T-helper 17 cell (primary cell): Measurements from ENCODE around the gene USP48. TPM values are rescaled to one million over a fixed set of nuclear protein-coding genes. Genes with fewer than 3 reads are reported as not detected.

ENCODE experiments used
- ATAC-seq: fragments of 150-1000 bp; cut with Tn5 transposase; 2 replicates; pipeline ENCODE4 v1.10.0; 2021; ENCODE audit warnings: mild to moderate bottlenecking, moderate library complexity
- DNase-seq, 3 donors: peaks; one replicate each; pipeline versions ENCODE4 v3.0.0 to v3.0.0-alpha.2; 2020 to 2021
- H3K9me3 ChIP-seq: one replicate; pipeline ENCODE4 v1.7.0; 2013; ENCODE audit warnings: low read length, mild to moderate bottlenecking; ENCODE audit not compliant: control insufficient read depth, poor library complexity, severe bottlenecking
- H3K27ac Mint-ChIP-seq: one replicate; pipeline ENCODE4 v1.8.0; 2022; ENCODE audit warnings: mild to moderate bottlenecking, moderate library complexity, mixed read lengths
- H3K27me3 Mint-ChIP-seq: one replicate; pipeline ENCODE4 v1.8.0; 2022; ENCODE audit warnings: mixed read lengths
- H3K36me3 Mint-ChIP-seq: one replicate; pipeline ENCODE4 v1.8.0; 2022; ENCODE audit warnings: low read depth, mixed read lengths
- H3K4me1 Mint-ChIP-seq: one replicate; pipeline ENCODE4 v1.8.0; 2022; ENCODE audit warnings: mild to moderate bottlenecking, mixed read lengths
- H3K4me3 Mint-ChIP-seq: one replicate; pipeline ENCODE4 v1.8.0; 2022; ENCODE audit warnings: mild to moderate bottlenecking, moderate library complexity, mixed read lengths
- total RNA-seq, 4 donors: library from RNA in 2 of 4; stranded (reverse) in 2 of 4; gene quantifications; one replicate each; pipeline ENCODE4 v1.2.3 and lab custom pipeline; 2022 to 2026

The USP48 gene
- total RNA-seq, 2 donors from 2014 or later, result 84.3 to 93.3 TPM

- peaks cover 3% of the 10 kb centered on the region for H3K4me1 Mint-ChIP-seq
- ATAC-seq (peak; percentile 98), DNase-seq (peak; percentile 75 to 87 (median 79))
- peaks cover 26% of the 10 kb centered on the region for H3K27me3 Mint-ChIP-seq
- peak overlapping the region; percentile 53 for H3K4me3 Mint-ChIP-seq
- no peaks in the 10 kb centered on the region for H3K36me3 Mint-ChIP-seq
- peak overlapping the region; percentile 67 for H3K27ac Mint-ChIP-seq
- H3K9me3 ChIP-seq, result no peaks in the 10 kb centered on the region
Measured at GRCh38 chr1:21659099-21659923, 123.6 kb downstream of the USP48 start.

GRCh38 chr1:21657456-21658190 lies 125.3 kb downstream of the USP48 start:
- no peak for DNase-seq
- no peak for ATAC-seq
- no peak overlapping the region for H3K27ac Mint-ChIP-seq

GRCh38 chr1:21655748-21656147 lies 127.2 kb downstream of the USP48 start:
- H3K36me3 Mint-ChIP-seq, result no peaks in the 10 kb centered on the region
- DNase-seq (no peak), ATAC-seq (no peak)
- H3K9me3 ChIP-seq, result no peaks in the 10 kb centered on the region
- H3K4me3 Mint-ChIP-seq, result no peak overlapping the region
- H3K27ac Mint-ChIP-seq, result no peak overlapping the region
- peaks cover 21% of the 10 kb centered on the region for H3K4me1 Mint-ChIP-seq
- no peaks in the 10 kb centered on the region for H3K27me3 Mint-ChIP-seq

More at GRCh38 chr1:21657456-21658190, 125.3 kb downstream of the USP48 start:
- no peaks in the 10 kb centered on the region for H3K9me3 ChIP-seq
- Mint-ChIP-seq H3K36me3 (no peaks in the 10 kb centered on the region), H3K4me1 (peaks cover 7% of the 10 kb centered on the region), H3K4me3 (peak overlapping the region; percentile 19), H3K27me3 (peaks cover 10% of the 10 kb centered on the region)

GRCh38 chr1:21655259-21655658 lies 127.7 kb downstream of the USP48 start:
- H3K27me3 Mint-ChIP-seq, result no peaks in the 10 kb centered on the region
- peaks cover 21% of the 10 kb centered on the region for H3K4me1 Mint-ChIP-seq
- H3K36me3 Mint-ChIP-seq, result no peaks in the 10 kb centered on the region
- ATAC-seq, result no peak
- H3K9me3 ChIP-seq, result no peaks in the 10 kb centered on the region
- no peak for DNase-seq
- H3K4me3 Mint-ChIP-seq, result no peak overlapping the region
- no peak overlapping the region for H3K27ac Mint-ChIP-seq

- peaks cover 18% of the 10 kb centered on the region for H3K4me1 Mint-ChIP-seq
- no peak overlapping the region for H3K27ac Mint-ChIP-seq
- no peaks in the 10 kb centered on the region for H3K36me3 Mint-ChIP-seq
- no peaks in the 10 kb centered on the region for H3K9me3 ChIP-seq
- no peaks in the 10 kb centered on the region for H3K27me3 Mint-ChIP-seq
- ATAC-seq, result no peak
- H3K4me3 Mint-ChIP-seq, result no peak overlapping the region
- DNase-seq, result no peak
Measured at GRCh38 chr1:21654209-21654608, 128.7 kb downstream of the USP48 start.

GRCh38 chr1:21653744-21654100 lies 129.2 kb downstream of the USP48 start:
- Mint-ChIP-seq H3K4me1 (peaks cover 18% of the 10 kb centered on the region), H3K27me3 (no peaks in the 10 kb centered on the region), H3K36me3 (no peaks in the 10 kb centered on the region), H3K27ac (no peak overlapping the region), H3K4me3 (no peak overlapping the region)
- no peak for DNase-seq
- ATAC-seq, result no peak
- no peaks in the 10 kb centered on the region for H3K9me3 ChIP-seq

GRCh38 chr1:21652937-21653743 lies 129.8 kb downstream of the USP48 start:
- DNase-seq (no peak), ATAC-seq (no peak)
- no peaks in the 10 kb centered on the region for H3K9me3 ChIP-seq
- H3K27ac Mint-ChIP-seq, result peak overlapping the region; percentile 47
- no peaks in the 10 kb centered on the region for H3K27me3 Mint-ChIP-seq
- peaks cover 21% of the 10 kb centered on the region for H3K4me1 Mint-ChIP-seq
- no peaks in the 10 kb centered on the region for H3K36me3 Mint-ChIP-seq
- H3K4me3 Mint-ChIP-seq, result no peak overlapping the region

- ATAC-seq (peak; percentile 24), DNase-seq (no peak)
- no peaks in the 10 kb centered on the region for H3K9me3 ChIP-seq
- Mint-ChIP-seq H3K4me3 (peak overlapping the region; percentile 91), H3K4me1 (peaks cover 25% of the 10 kb centered on the region), H3K27me3 (no peaks in the 10 kb centered on the region), H3K27ac (peak overlapping the region; percentile 47), H3K36me3 (no peaks in the 10 kb centered on the region)
Measured at GRCh38 chr1:21652101-21652936, 130.6 kb downstream of the USP48 start.

GRCh38 chr1:21651214-21652042 lies 131.5 kb downstream of the USP48 start:
- DNase-seq (peak; percentile 19 to 31 (median 28)), ATAC-seq (peak; percentile 76)
- Mint-ChIP-seq H3K27ac (no peak overlapping the region), H3K4me1 (peaks cover 28% of the 10 kb centered on the region), H3K36me3 (no peaks in the 10 kb centered on the region), H3K4me3 (peak overlapping the region; percentile 91), H3K27me3 (peaks cover 5% of the 10 kb centered on the region)
- no peaks in the 10 kb centered on the region for H3K9me3 ChIP-seq

- H3K36me3 Mint-ChIP-seq, result no peaks in the 10 kb centered on the region
- peak overlapping the region; percentile 52 for H3K4me3 Mint-ChIP-seq
- H3K4me1 Mint-ChIP-seq, result peaks cover 28% of the 10 kb centered on the region
- no peak overlapping the region for H3K27ac Mint-ChIP-seq
- DNase-seq (no peak), ATAC-seq (no peak)
- H3K9me3 ChIP-seq, result no peaks in the 10 kb centered on the region
- H3K27me3 Mint-ChIP-seq, result peaks cover 13% of the 10 kb centered on the region
Measured at GRCh38 chr1:21650400-21650799, 132.5 kb downstream of the USP48 start.

- Mint-ChIP-seq H3K4me1 (peaks cover 28% of the 10 kb centered on the region), H3K36me3 (no peaks in the 10 kb centered on the region), H3K4me3 (no peak overlapping the region), H3K27ac (no peak overlapping the region), H3K27me3 (peaks cover 17% of the 10 kb centered on the region)
- no peak for ATAC-seq
- DNase-seq, result no peak
- H3K9me3 ChIP-seq, result no peaks in the 10 kb centered on the region
Measured at GRCh38 chr1:21649315-21649714, 133.6 kb downstream of the USP48 start.

- ATAC-seq, result no peak
- DNase-seq, result no peak
- Mint-ChIP-seq H3K36me3 (no peaks in the 10 kb centered on the region), H3K27ac (no peak overlapping the region), H3K4me3 (peak overlapping the region; percentile 9), H3K27me3 (peaks cover 22% of the 10 kb centered on the region), H3K4me1 (peaks cover 28% of the 10 kb centered on the region)
- no peaks in the 10 kb centered on the region for H3K9me3 ChIP-seq
Measured at GRCh38 chr1:21648791-21649190, 134.2 kb downstream of the USP48 start.
